Uterus (tissue), 4 donors: ENCODE measurements around the gene KHDRBS2. TPM values are rescaled to one million over a fixed set of nuclear protein-coding genes. Genes with fewer than 3 reads are reported as not detected.

Experiments used
- DNase-seq, 2 donors: peaks; one replicate each; pipeline ENCODE4 v3.0.0-alpha.2; 2019 to 2020
- H3K27ac ChIP-seq, 2 donors: fragments of 200-600 bp; sonication (generic); 1 replicate in 1 of 2; 2 replicates in 1 of 2; pipeline ENCODE4 v1.5.1; 2016 to 2018
- H3K27me3 ChIP-seq, 2 donors: fragments of 200-600 bp; sonication (generic); one replicate each; pipeline ENCODE4 v1.5.1; 2018 to 2019; ENCODE audit warnings: control low read depth in 1 of 2
- H3K36me3 ChIP-seq, 2 donors: fragments of 200-600 bp; sonication (generic); one replicate each; pipeline ENCODE4 v1.5.1; 2019; ENCODE audit warnings: control low read depth in 1 of 2
- H3K4me1 ChIP-seq, 2 donors: fragments of 200-600 bp; sonication (generic); one replicate each; pipeline ENCODE4 v1.5.1; 2018 to 2019; ENCODE audit warnings: control low read depth in 1 of 2
- H3K4me3 ChIP-seq, 2 donors: fragments of 200-600 bp; sonication (generic); 1 replicate in 1 of 2; 2 replicates in 1 of 2; pipeline ENCODE4 v1.5.1; 2018 to 2019; ENCODE audit warnings: mild to moderate bottlenecking in 1 of 2
- H3K9me3 ChIP-seq, 2 donors: fragments of 200-600 bp; sonication (generic); one replicate each; pipeline ENCODE4 v1.5.1; 2019; ENCODE audit warnings: control low read depth in 1 of 2
- CTCF ChIP-seq, 4 experiments: fragments of 200-600 bp in 2 of 4; fragments of 450-650 bp in 2 of 4; sonication (generic) in 2 of 4; IDR thresholded peaks; one replicate each; pipeline ENCODE4 v1.5.1; 2016 to 2019; ENCODE audit warnings: antibody characterized with exemption in 4 of 4, mild to moderate bottlenecking in 2 of 4, moderate library complexity in 1 of 4
- POLR2A ChIP-seq, 2 donors: fragments of 450-650 bp; IDR thresholded peaks; one replicate each; pipeline ENCODE4 v1.6.1; 2016; ENCODE audit warnings: antibody characterized with exemption in 2 of 2, mild to moderate bottlenecking in 1 of 2, moderate library complexity in 1 of 2
- intact Hi-C: fragments of 100-400 bp; cut with DNase I; formaldehyde crosslinking; loops from one replicate; pipeline ENCODE4 v1.15.1; 2023; ENCODE audit warnings: low total_unique reads
- total RNA-seq, 4 donors: library from RNA; depleted of rRNA in 3 of 4; stranded (reverse); fragments of >200 nt in 3 of 4; gene quantifications; one replicate each; pipeline versions ENCODE4 v1.1.0 to v1.2.4, GENCODE V29; 2014 to 2023
- donor health status: DM: yes; HTN: yes; CAD: no.

The KHDRBS2 gene
- total RNA-seq, 4 donors from 2014 or later = 0.55 to 7.3 TPM; not detected in 2

GRCh38 chr6:62265906-62266525 is 20.0 kb downstream of the KHDRBS2 start:
- H3K4me1 ChIP-seq = no peaks in the 10 kb centered on the region
- no peaks in the 10 kb centered on the region for H3K9me3 ChIP-seq
- no peaks in the 10 kb centered on the region for H3K36me3 ChIP-seq
- no peak for DNase-seq
- TF ChIP-seq POLR2A (IDR thresholded peaks at IDR 0.05) = no peak
- TF ChIP-seq CTCF (IDR thresholded peaks at IDR 0.05) = no peak
- no peak overlapping the region for H3K27ac ChIP-seq
- intact Hi-C loops = no loop called here
- H3K27me3 ChIP-seq = no peaks in the 10 kb centered on the region
- H3K4me3 ChIP-seq = no peak overlapping the region

- TF ChIP-seq POLR2A (IDR thresholded peaks at IDR 0.05) (no peak), CTCF (IDR thresholded peaks at IDR 0.05) (no peak)
- intact Hi-C loops = no loop called here
- H3K27me3 ChIP-seq = no peaks in the 10 kb centered on the region
- H3K9me3 ChIP-seq = no peaks in the 10 kb centered on the region
- H3K4me1 ChIP-seq = no peaks in the 10 kb centered on the region
- H3K27ac ChIP-seq = no peak overlapping the region
- H3K36me3 ChIP-seq = no peaks in the 10 kb centered on the region
- no peak for DNase-seq
- no peak overlapping the region for H3K4me3 ChIP-seq
These were observed 23.7 kb downstream of the KHDRBS2 start for GRCh38 chr6:62262283-62262682.

GRCh38 chr6:62246087-62246486 is 39.9 kb downstream of the KHDRBS2 start:
- Histone ChIP-seq H3K36me3 (no peaks in the 10 kb centered on the region), H3K9me3 (no peaks in the 10 kb centered on the region), H3K4me1 (no peaks in the 10 kb centered on the region), H3K4me3 (no peak overlapping the region), H3K27me3 (no peaks in the 10 kb centered on the region), H3K27ac (no peak overlapping the region)
- no peak for TF ChIP-seq POLR2A (IDR thresholded peaks at IDR 0.05)
- no peak for TF ChIP-seq CTCF (IDR thresholded peaks at IDR 0.05)
- DNase-seq = no peak
- intact Hi-C loops = no loop called here

- H3K4me3 ChIP-seq = no peak overlapping the region
- intact Hi-C loops = no loop called here
- no peaks in the 10 kb centered on the region for H3K9me3 ChIP-seq
- no peaks in the 10 kb centered on the region for H3K36me3 ChIP-seq
- no peak for DNase-seq
- no peaks in the 10 kb centered on the region for H3K4me1 ChIP-seq
- H3K27ac ChIP-seq = no peak overlapping the region
- H3K27me3 ChIP-seq = no peaks in the 10 kb centered on the region
- TF ChIP-seq POLR2A (IDR thresholded peaks at IDR 0.05) (no peak), CTCF (IDR thresholded peaks at IDR 0.05) (no peak)
These were observed 49.2 kb downstream of the KHDRBS2 start for GRCh38 chr6:62236784-62237183.

- Histone ChIP-seq H3K9me3 (no peaks in the 10 kb centered on the region), H3K27ac (no peak overlapping the region), H3K4me3 (no peak overlapping the region), H3K4me1 (no peaks in the 10 kb centered on the region), H3K27me3 (no peaks in the 10 kb centered on the region), H3K36me3 (no peaks in the 10 kb centered on the region)
- intact Hi-C loops = no loop called here
- no peak for TF ChIP-seq POLR2A (IDR thresholded peaks at IDR 0.05)
- no peak for DNase-seq
These were observed 56.8 kb downstream of the KHDRBS2 start for GRCh38 chr6:62229231-62229630.

- intact Hi-C loops = no loop called here
- Histone ChIP-seq H3K9me3 (no peaks in the 10 kb centered on the region), H3K36me3 (no peaks in the 10 kb centered on the region), H3K4me3 (no peak overlapping the region), H3K4me1 (no peaks in the 10 kb centered on the region), H3K27me3 (no peaks in the 10 kb centered on the region), H3K27ac (no peak overlapping the region)
- TF ChIP-seq POLR2A (IDR thresholded peaks at IDR 0.05) (no peak), CTCF (IDR thresholded peaks at IDR 0.05) (no peak)
- no peak for DNase-seq
These were observed 68.2 kb downstream of the KHDRBS2 start for GRCh38 chr6:62217866-62218265.
